ENCODE results near the gene KIF22.
A peak's percentile ranks its signal among the peaks of the same experiment; 100 is the strongest.
"Not testable (repeated sequence)": the region's sequence is repeated elsewhere in the genome, so short reads cannot be mapped to it uniquely, and the experiment has no call there.

The KIF22 gene

GRCh38 chr16:29815793-29816693 lies 25.5 kb downstream of the KIF22 start, which contains the start of gene PAGR1:
Gene PAGR1 (plus strand): TSS chr16:29816152. CDS start chr16:29816526, 374 bp downstream.
- DNase-seq, result peak; percentile 97 to 99

- DNase-seq, result peak; percentile 56
These were observed 26.3 kb downstream of the KIF22 start for GRCh38 chr16:29816694-29817441.

GRCh38 chr16:29818082-29818481 lies 27.5 kb downstream of the KIF22 start:
- no peak for DNase-seq

GRCh38 chr16:29819506-29819905 lies 29.0 kb downstream of the KIF22 start:
- DNase-seq, result no peak

GRCh38 chr16:29820271-29820701 lies 29.7 kb downstream of the KIF22 start, which contains the start of gene MVP:
Gene MVP (plus strand): TSS chr16:29820462. CDS start chr16:29830550, 10,088 bp downstream.
- peak; percentile 64 to 70 for DNase-seq

- DNase-seq, result no peak
These were observed 30.4 kb downstream of the KIF22 start for GRCh38 chr16:29820730-29821642.

- DNase-seq, result no peak
These were observed 31.1 kb downstream of the KIF22 start for GRCh38 chr16:29821643-29822115.

- DNase-seq, result no peak
These were observed 34.1 kb downstream of the KIF22 start for GRCh38 chr16:29824589-29825144.

GRCh38 chr16:29825145-29826044 lies 34.8 kb downstream of the KIF22 start:
- DNase-seq, result no peak

- no peak for DNase-seq
These were observed 35.8 kb downstream of the KIF22 start for GRCh38 chr16:29826342-29826695.

- no peak for DNase-seq
These were observed 40.2 kb downstream of the KIF22 start for GRCh38 chr16:29830774-29831173.

GRCh38 chr16:29831490-29831889 lies 40.9 kb downstream of the KIF22 start:
- DNase-seq, result no peak

GRCh38 chr16:29833219-29833618 lies 42.7 kb downstream of the KIF22 start:
- not testable (repeated sequence) for DNase-seq

GRCh38 chr16:29834079-29834478 lies 43.5 kb downstream of the KIF22 start:
- no peak for DNase-seq

- DNase-seq, result no peak
These were observed 45.4 kb downstream of the KIF22 start for GRCh38 chr16:29835926-29836325.

- DNase-seq, result no peak
These were observed 46.1 kb downstream of the KIF22 start for GRCh38 chr16:29836623-29837022.

- no peak for DNase-seq
These were observed 47.3 kb downstream of the KIF22 start for GRCh38 chr16:29837841-29838240.

GRCh38 chr16:29839822-29840221 lies 49.3 kb downstream of the KIF22 start:
- DNase-seq, result no peak

GRCh38 chr16:29840240-29840639 lies 49.7 kb downstream of the KIF22 start:
- no peak for DNase-seq

- no peak for DNase-seq
These were observed 51.1 kb downstream of the KIF22 start for GRCh38 chr16:29841631-29842030.

GRCh38 chr16:29842732-29843346 lies 52.3 kb downstream of the KIF22 start:
- peak; percentile 4 to 9 for DNase-seq

Data from AML-193 (cell line).